Endothelial cell of umbilical vein (primary cell): ENCODE results near the gene MBD6.

ENCODE experiments used
- EZH2 ChIP-seq: IDR thresholded peaks from 2 replicates; pipeline ENCODE4 v1.6.1; 2012; ENCODE audit warnings: borderline replicate concordance, low read depth, mild to moderate bottlenecking, moderate library complexity, low read length, inconsistent platforms; ENCODE audit not compliant: severe bottlenecking
- FOS ChIP-seq: IDR thresholded peaks from 2 replicates; pipeline ENCODE4 v1.6.1; 2011; ENCODE audit warnings: mild to moderate bottlenecking, low read length, moderate library complexity, borderline replicate concordance; ENCODE audit not compliant: insufficient read depth
- GATA2 ChIP-seq: IDR thresholded peaks from 2 replicates; pipeline ENCODE4 v1.7.0; 2011; ENCODE audit warnings: low read depth, mild to moderate bottlenecking, moderate library complexity, mixed read lengths, low read length; ENCODE audit not compliant: insufficient read length, insufficient read depth
- JUN ChIP-seq: IDR thresholded peaks from 2 replicates; pipeline ENCODE4 v1.6.1; 2011; ENCODE audit warnings: borderline replicate concordance, low read depth; ENCODE audit not compliant: insufficient read length, insufficient read depth
- MYC ChIP-seq: IDR thresholded peaks from one replicate; pipeline ENCODE4 v1.6.1; 2011; ENCODE audit warnings: mild to moderate bottlenecking, low read depth, low read length
- POLR2A ChIP-seq: IDR thresholded peaks from 2 replicates; pipeline ENCODE4 v1.6.1; 2012; ENCODE audit warnings: low read depth, mild to moderate bottlenecking, control low read depth, low read length
- POLR2AphosphoS5 ChIP-seq: IDR thresholded peaks from 2 replicates; pipeline ENCODE4 v1.6.1; 2012; ENCODE audit warnings: low read depth, mild to moderate bottlenecking, control low read depth, low read length, moderate library complexity; ENCODE audit not compliant: insufficient read depth
- TF ChIP-seq, protein P1 (sequence below), 2 donors: IDR thresholded peaks; 1 replicate in 1 of 2; 2 replicates in 1 of 2; pipeline ENCODE4 v1.5.1; 2011; ENCODE audit warnings: low read length in 2 of 2, mild to moderate bottlenecking in 2 of 2, moderate library complexity in 2 of 2, control low read depth in 1 of 2, inconsistent platforms in 1 of 2, low read depth in 1 of 2; ENCODE audit not compliant: insufficient read depth in 1 of 2; ENCODE audit errors: extremely low read depth in 1 of 2
- TF ChIP-seq, protein P2 (sequence below): IDR thresholded peaks from 2 replicates; pipeline ENCODE4 v1.6.1; 2011; ENCODE audit not compliant: insufficient read depth, insufficient read length

DNA sequence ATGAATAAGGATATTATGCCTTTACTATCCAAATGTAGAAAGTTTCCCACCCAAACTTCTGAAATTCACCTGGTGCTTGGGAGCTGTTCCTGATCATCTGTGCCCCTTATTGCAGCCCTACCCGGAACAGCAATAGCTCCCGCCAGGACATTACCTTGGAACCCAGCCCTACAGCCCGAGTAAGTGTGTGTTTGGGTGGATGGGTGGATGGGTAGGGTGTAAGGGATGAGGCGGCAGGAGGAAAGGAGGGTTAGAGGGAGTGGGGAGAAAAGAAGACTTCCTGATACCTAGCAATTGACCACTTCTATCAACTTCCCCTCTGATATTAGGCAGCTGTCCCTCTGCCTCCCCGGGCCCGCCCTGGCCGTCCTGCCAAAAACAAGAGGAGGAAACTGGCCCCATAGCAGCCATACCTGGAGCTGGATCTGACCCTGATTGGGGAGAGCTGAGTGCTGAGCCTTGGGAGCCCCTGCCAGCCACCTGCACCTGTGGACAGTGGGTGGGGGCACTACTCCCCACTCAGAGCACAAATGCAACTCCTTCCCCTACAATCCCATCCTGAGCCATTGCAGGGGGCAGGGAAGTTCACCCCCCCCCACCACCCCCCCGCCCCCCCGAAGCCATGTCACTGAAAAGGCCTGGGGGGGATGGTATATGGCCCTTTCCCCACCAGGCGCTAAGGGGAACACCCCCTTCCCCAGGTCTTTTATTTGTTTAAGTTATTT, 6.4 kb downstream of the MBD6 start:
- TF ChIP-seq POLR2AphosphoS5 (no peak), MYC (no peak), EZH2 (no peak), POLR2A (no peak), JUN (no peak), FOS (no peak), GATA2 (no peak)
- TF ChIP-seq, protein P1, sequence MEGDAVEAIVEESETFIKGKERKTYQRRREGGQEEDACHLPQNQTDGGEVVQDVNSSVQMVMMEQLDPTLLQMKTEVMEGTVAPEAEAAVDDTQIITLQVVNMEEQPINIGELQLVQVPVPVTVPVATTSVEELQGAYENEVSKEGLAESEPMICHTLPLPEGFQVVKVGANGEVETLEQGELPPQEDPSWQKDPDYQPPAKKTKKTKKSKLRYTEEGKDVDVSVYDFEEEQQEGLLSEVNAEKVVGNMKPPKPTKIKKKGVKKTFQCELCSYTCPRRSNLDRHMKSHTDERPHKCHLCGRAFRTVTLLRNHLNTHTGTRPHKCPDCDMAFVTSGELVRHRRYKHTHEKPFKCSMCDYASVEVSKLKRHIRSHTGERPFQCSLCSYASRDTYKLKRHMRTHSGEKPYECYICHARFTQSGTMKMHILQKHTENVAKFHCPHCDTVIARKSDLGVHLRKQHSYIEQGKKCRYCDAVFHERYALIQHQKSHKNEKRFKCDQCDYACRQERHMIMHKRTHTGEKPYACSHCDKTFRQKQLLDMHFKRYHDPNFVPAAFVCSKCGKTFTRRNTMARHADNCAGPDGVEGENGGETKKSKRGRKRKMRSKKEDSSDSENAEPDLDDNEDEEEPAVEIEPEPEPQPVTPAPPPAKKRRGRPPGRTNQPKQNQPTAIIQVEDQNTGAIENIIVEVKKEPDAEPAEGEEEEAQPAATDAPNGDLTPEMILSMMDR (IDR thresholded peaks at IDR 0.05; ENCODE audit: extremely low read depth in 1 of 2, insufficient read depth in 1 of 2, low read depth in 1 of 2, low read length in 2 of 2), result no peak
- TF ChIP-seq, protein P2, sequence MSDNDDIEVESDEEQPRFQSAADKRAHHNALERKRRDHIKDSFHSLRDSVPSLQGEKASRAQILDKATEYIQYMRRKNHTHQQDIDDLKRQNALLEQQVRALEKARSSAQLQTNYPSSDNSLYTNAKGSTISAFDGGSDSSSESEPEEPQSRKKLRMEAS, result no peak
